NCI-H82 treated with DMSO at 0.1 percent for 48 hours (cell line): ENCODE data around the gene SPTAN1.
"Not testable (repeated sequence)": the region's sequence is repeated elsewhere in the genome, so short reads cannot be mapped to it uniquely, and the experiment has no call there.

Experiments used
- DNase-seq: peaks from one replicate; lab custom pipeline; 2025; ENCODE audit not compliant: unreplicated experiment; lab: John Stamatoyannopoulos, UW

SPTAN1 gene

GRCh38 chr9:128552153-128552743 is at the start of gene SPTAN1:
Gene SPTAN1, plus strand, starts transcription at chr9:128552587. Its CDS starts 14,154 bp downstream, at chr9:128566741.
- DNase-seq, result peak; percentile 58

- not testable (repeated sequence) for DNase-seq
Observed at GRCh38 chr9:128503415-128503825, 49.0 kb upstream of the SPTAN1 start.

- DNase-seq, result no peak
Observed at GRCh38 chr9:128503870-128504269, 48.5 kb upstream of the SPTAN1 start.

GRCh38 chr9:128504485-128505413 is 47.6 kb upstream of the SPTAN1 start, which contains the start of gene GLE1:
Gene GLE1, plus strand, starts transcription at chr9:128504719. Its CDS starts 87 bp downstream, at chr9:128504806.
- peak; percentile 71 for DNase-seq

- no peak for DNase-seq
Observed at GRCh38 chr9:128505414-128505765, 47.0 kb upstream of the SPTAN1 start.

GRCh38 chr9:128505906-128506305 is 46.5 kb upstream of the SPTAN1 start:
- DNase-seq, result not testable (repeated sequence)

- DNase-seq, result no peak
Observed at GRCh38 chr9:128512820-128513219, 39.6 kb upstream of the SPTAN1 start.

- no peak for DNase-seq
Observed at GRCh38 chr9:128521956-128522355, 30.4 kb upstream of the SPTAN1 start.

GRCh38 chr9:128523199-128523925 is 29.0 kb upstream of the SPTAN1 start:
- peak; percentile 79 for DNase-seq

GRCh38 chr9:128526720-128527119 is 25.7 kb upstream of the SPTAN1 start:
- DNase-seq, result no peak

GRCh38 chr9:128528445-128529160 is 23.8 kb upstream of the SPTAN1 start:
- no peak for DNase-seq

- DNase-seq, result no peak
Observed at GRCh38 chr9:128529191-128529590, 23.2 kb upstream of the SPTAN1 start.

- DNase-seq, result no peak
Observed at GRCh38 chr9:128532581-128532980, 19.8 kb upstream of the SPTAN1 start.

GRCh38 chr9:128540634-128541360 is 11.6 kb upstream of the SPTAN1 start:
- DNase-seq, result no peak

- no peak for DNase-seq
Observed at GRCh38 chr9:128546504-128546903, 5.9 kb upstream of the SPTAN1 start.

- DNase-seq, result peak; percentile 91
Observed at GRCh38 chr9:128548876-128549275, 3.5 kb upstream of the SPTAN1 start.

- no peak for DNase-seq
Observed at GRCh38 chr9:128550226-128550625, 2.2 kb upstream of the SPTAN1 start.

GRCh38 chr9:128550770-128551656 is 1.4 kb upstream of the SPTAN1 start:
- DNase-seq, result peak; percentile 78

GRCh38 chr9:128551657-128552152 is 682 bp upstream of the SPTAN1 start:
- no peak for DNase-seq
